Measurements from ENCODE around the gene CRTAP.

GRCh38 chr3:33092496-33093254 lies 21.1 kb upstream of the CRTAP start:
- no peak for TF ChIP-seq CTCF (conservative IDR thresholded peaks at IDR 0.05; ENCODE audit: low read length)
- no peak for TF ChIP-seq EZH2phosphoT487 (IDR thresholded peaks at IDR 0.05; ENCODE audit: borderline replicate concordance)
